Daoy (cell line): ENCODE data around the gene KATNAL2. TPM values are rescaled to one million over a fixed set of nuclear protein-coding genes. Genes with fewer than 3 reads are reported as not detected.
"Not testable (repeated sequence)": the region's sequence is repeated elsewhere in the genome, so short reads cannot be mapped to it uniquely, and the experiment has no call there.

Source experiments
- DNase-seq: peaks from one replicate; pipeline ENCODE4 v3.0.0-alpha.2; 2015; ENCODE audit warnings: low read depth
- total RNA-seq: library from RNA; depleted of rRNA; stranded (reverse); fragments of >200 nt; shearing (Covaris generic); gene quantifications from 2 replicates; pipeline ENCODE4 v1.2.3, GENCODE V29; 2014

KATNAL2 gene
- total RNA-seq, 1 experiment from 2014 or later = 3.7 TPM

GRCh38 chr18:47032945-47033344 lies 115.5 kb downstream of the KATNAL2 start:
- no peak for DNase-seq

GRCh38 chr18:47034591-47034990 lies 117.2 kb downstream of the KATNAL2 start:
- DNase-seq = not testable (repeated sequence)

GRCh38 chr18:47035156-47035671 lies 117.8 kb downstream of the KATNAL2 start, which contains the start of gene ELOA2:
Gene ELOA2 (minus strand): TSS chr18:47035621. CDS start chr18:47035264, 357 bp downstream.
- DNase-seq = no peak

GRCh38 chr18:47036298-47036874 lies 119.0 kb downstream of the KATNAL2 start:
- peak; percentile 23 for DNase-seq

GRCh38 chr18:47036927-47037578 lies 119.7 kb downstream of the KATNAL2 start:
- DNase-seq = no peak

GRCh38 chr18:47040982-47041381 lies 123.6 kb downstream of the KATNAL2 start:
- no peak for DNase-seq

GRCh38 chr18:47050468-47050867 lies 133.1 kb downstream of the KATNAL2 start:
- DNase-seq = peak; percentile 25

- no peak for DNase-seq
These were observed 137.0 kb downstream of the KATNAL2 start for GRCh38 chr18:47054369-47054768.

- no peak for DNase-seq
These were observed 145.1 kb downstream of the KATNAL2 start for GRCh38 chr18:47062471-47062870.

- DNase-seq = no peak
These were observed 145.7 kb downstream of the KATNAL2 start for GRCh38 chr18:47063096-47063495.

- no peak for DNase-seq
These were observed 150.2 kb downstream of the KATNAL2 start for GRCh38 chr18:47067648-47068047.

GRCh38 chr18:47075098-47075883 lies 157.9 kb downstream of the KATNAL2 start:
- peak; percentile 65 for DNase-seq

GRCh38 chr18:47077111-47077510 lies 159.7 kb downstream of the KATNAL2 start:
- no peak for DNase-seq

- no peak for DNase-seq
These were observed 163.5 kb downstream of the KATNAL2 start for GRCh38 chr18:47080872-47081271.

GRCh38 chr18:47081578-47081977 lies 164.2 kb downstream of the KATNAL2 start:
- no peak for DNase-seq

GRCh38 chr18:47087676-47088075 lies 170.3 kb downstream of the KATNAL2 start:
- no peak for DNase-seq

- no peak for DNase-seq
These were observed 178.4 kb downstream of the KATNAL2 start for GRCh38 chr18:47095810-47096209.

- DNase-seq = peak; percentile 36
These were observed 182.9 kb downstream of the KATNAL2 start for GRCh38 chr18:47100212-47100831.

GRCh38 chr18:47108373-47108772 lies 191.0 kb downstream of the KATNAL2 start:
- DNase-seq = no peak

- DNase-seq = no peak
These were observed 191.6 kb downstream of the KATNAL2 start for GRCh38 chr18:47108998-47109405.

- no peak for DNase-seq
These were observed 192.3 kb downstream of the KATNAL2 start for GRCh38 chr18:47109720-47110119.
